Fibroblast of skin of left quadriceps (primary cell): ENCODE data around the gene ISLR2.
"Not testable (repeated sequence)": the region's sequence is repeated elsewhere in the genome, so short reads cannot be mapped to it uniquely, and the experiment has no call there.

Experiments used
- DNase-seq, 2 experiments: peaks; one replicate each; pipeline ENCODE4 v3.0.0-alpha.2; 2013; ENCODE audit warnings: low read depth in 2 of 2

Gene ISLR2

GRCh38 chr15:74156678-74157411, 26.5 kb downstream of the ISLR2 start:
- DNase-seq, result no peak

DNA sequence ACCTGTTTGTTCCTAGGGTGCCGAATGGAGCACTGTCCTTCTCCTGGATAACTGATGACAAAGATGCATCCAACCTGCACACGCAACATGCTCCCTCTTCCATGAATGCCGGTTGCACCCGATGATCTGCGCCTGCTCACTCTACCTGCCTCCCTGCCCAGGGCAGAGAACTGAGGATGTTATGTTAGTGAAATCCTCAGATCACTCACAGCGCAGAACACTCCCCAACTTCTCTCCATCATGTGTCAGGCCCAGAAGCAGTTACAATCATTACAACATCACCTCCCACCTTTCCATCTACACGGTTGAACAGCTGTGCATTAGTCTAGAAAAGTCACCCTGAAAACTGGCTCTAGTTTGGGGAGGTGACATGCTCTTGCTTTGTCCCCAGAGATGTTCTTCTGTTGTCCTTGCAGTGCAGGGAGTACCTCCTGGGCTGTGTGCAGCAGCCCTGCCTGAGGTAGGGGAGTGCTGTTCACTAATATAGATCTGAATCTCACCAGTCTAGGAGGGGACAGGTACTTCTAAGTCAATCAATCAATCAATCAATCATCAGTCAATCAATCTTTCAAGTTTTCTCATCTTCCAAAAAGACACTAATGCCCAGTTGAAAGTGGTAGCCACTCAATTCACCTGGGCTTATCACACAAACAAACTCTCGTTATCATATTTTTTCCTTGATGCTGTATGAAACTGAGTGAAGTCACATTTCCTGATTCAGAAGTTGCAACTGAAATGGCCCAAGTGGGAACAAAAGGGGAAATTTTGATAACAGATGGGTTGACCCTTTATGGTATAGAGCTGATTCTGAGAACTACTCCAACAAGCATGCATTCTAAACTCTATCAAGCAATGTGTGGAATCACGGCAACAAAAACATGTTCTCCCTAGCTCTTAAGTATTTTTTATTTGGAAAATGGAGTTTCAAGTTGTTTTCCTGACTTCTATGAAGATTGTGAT, 27.8 kb downstream of the ISLR2 start:
- DNase-seq, result no peak

- DNase-seq, result no peak
Measured at GRCh38 chr15:74158855-74159650, 28.7 kb downstream of the ISLR2 start.

- no peak for DNase-seq
Measured at GRCh38 chr15:74159773-74160172, 29.4 kb downstream of the ISLR2 start.

DNA sequence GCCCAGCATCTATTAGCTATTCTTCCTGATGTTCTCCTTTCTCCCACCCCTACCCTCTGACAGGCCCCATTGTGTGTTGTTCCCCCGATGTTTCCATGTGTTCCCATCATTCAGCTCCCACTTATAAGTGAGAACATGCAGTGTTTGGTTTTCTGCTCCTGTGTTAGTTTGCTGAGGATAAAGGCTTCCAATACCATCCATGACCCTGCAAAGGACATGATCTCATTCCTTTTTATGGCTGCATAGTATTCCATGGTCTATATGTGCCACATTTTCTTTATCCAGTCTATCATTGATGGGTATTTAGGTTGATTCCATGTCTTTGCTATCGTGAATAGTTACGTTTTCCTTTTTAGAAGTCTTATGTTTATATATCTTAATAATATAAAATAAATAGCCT, 30.0 kb downstream of the ISLR2 start:
- DNase-seq, result not testable (repeated sequence)

DNA sequence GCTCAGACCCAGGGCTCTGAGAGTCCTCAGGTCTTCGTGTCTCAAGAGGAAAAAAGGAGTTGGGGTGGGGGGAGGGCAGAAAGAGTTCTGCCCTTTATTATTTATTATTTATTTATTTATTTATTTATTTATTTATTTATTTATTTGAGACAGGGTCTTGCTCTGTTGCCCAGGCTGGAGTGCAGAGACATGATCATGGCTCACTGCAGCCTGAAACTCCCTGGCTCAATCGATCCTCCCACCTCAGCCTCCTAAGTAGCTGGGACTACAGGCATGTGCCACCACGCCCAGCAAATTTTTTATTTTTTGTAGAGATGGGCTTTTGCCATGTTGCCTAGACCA, 31.8 kb downstream of the ISLR2 start:
- DNase-seq, result not testable (repeated sequence)

DNA sequence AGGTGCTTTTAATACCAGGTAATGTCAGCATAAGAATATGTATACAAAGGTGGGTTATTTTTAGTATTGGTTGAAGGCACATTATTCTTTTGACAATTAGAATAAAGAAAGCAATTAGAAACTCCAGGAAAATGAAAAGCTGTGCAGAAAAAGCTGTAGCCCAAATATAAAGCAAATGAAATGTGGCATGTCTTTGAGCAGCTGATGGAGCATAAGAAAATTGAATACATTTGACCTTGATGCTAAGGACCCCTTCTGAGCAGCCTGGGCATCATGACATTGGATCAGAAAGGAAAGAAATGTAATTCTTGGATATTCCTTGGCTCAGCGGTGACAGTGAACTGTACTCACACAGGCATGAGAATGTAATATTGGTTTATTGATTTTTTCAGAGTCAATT, 35.1 kb downstream of the ISLR2 start:
- DNase-seq, result no peak

GRCh38 chr15:74167891-74168331, 37.5 kb downstream of the ISLR2 start:
- no peak for DNase-seq

DNA sequence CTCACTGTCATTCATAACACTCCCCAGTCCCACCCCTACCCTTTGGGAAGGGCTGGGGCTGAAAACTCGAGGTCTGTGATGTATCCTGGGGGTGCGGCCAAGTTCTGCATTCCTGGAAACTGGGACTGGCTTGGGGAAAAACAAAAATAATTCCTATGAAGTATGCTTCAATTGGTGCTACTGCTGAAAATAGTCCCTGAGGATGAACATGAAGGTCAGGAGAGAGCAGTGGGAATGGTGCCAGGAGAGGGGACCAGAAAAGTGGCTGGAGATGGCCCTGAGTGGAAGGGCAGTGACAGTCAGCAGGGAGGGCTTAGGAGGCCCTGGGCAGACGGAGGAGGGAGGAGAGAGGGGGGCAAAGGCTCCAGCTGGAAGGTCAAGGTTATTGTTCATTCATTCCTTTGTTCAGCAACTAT, 38.3 kb downstream of the ISLR2 start:
- no peak for DNase-seq

- DNase-seq, result no peak
Measured at GRCh38 chr15:74170071-74170844, 39.9 kb downstream of the ISLR2 start.

DNA sequence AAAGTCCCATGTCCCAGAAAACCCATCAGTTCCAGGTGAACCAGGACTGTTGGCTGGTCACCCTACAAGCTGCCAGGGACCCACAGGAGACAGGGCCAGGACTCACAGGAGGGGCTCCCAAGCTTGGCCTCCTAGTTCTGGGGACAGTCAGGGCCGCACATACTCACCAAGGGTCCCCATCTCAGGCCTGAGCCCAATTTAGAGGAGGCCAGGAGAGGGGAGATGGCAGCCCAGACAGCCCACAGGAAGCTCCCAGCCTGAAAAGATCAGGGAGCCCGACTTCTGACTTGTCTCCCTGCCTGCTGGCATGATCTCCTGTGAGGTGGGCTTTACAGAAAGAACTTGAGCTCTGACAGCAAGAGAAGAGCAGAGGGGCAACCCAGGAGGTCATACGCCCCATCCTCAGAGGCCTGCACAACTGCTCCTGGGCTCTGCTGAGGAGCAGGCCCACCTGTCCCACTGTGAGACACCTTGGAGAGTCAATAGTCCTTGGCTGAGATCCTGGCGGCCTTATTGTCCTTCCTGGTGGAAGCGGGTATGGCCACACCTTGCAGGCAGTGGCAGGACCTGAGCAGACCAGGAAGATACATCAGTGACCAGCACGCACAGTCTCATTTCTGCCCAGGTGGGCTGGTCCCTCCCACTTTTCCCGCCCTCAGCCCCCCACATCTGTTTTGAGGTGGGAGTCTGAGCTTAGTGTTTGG, 40.6 kb downstream of the ISLR2 start:
- DNase-seq, result no peak

DNA sequence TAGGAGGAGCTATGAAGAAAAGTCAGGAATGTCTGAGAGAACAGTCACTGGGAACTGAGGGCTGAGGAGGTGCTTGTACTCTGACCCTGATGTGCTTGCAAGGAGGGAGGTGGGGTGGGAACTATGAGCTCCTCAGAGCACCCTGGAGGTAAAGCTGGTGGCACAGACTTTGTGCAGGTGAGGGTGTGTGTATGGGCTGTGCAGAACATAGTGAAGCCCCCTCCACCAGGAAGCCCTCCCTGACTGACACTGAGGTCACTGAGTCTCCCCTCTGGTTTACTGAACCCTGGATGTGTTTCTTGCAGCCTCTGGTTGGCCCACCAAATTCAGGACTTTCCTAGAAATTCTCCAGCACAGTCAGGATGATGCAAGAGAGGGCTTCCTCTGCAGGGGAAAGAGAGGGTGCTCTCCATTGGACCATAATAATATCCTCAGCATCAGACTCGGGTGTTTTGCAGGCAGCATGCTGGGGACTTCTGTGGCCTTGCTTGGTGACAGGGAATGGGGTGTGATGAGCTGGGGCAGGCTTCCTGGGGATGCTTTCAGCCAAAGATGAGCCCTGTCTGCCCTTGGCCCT, 41.7 kb downstream of the ISLR2 start:
- no peak for DNase-seq

DNA sequence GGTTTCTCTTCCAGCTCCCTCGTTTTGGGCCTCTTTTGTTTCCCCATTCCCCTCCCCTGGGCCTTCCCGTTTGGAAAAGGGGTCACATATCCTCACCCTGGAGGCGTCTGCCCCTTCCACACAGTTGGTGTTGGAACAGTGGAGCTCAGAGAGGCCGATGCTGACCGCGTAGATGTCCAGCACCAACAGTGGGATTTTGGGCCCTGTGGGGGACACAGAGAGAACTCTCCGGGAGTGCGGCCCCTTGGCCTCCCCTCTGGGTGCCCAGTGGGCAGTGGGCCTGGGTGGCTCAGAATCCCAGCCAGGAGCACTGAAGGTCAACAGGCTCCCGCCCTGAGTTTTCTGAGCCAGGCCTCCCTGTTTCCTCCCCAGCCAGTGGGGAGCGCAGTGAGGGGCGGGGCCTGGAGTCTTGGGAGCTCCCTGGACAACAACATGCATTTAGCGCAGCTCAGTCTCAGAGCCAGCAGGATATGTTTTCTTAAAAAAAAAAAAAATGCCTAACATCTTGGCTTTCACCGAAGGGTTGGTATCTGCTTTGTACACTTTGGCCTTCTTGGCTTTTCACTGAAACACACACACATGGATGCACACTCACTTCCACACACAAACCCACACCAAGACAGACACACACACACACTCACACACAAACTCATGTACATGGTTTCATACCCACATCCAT, 42.5 kb downstream of the ISLR2 start:
- DNase-seq, result peak; percentile 26 to 45

DNA sequence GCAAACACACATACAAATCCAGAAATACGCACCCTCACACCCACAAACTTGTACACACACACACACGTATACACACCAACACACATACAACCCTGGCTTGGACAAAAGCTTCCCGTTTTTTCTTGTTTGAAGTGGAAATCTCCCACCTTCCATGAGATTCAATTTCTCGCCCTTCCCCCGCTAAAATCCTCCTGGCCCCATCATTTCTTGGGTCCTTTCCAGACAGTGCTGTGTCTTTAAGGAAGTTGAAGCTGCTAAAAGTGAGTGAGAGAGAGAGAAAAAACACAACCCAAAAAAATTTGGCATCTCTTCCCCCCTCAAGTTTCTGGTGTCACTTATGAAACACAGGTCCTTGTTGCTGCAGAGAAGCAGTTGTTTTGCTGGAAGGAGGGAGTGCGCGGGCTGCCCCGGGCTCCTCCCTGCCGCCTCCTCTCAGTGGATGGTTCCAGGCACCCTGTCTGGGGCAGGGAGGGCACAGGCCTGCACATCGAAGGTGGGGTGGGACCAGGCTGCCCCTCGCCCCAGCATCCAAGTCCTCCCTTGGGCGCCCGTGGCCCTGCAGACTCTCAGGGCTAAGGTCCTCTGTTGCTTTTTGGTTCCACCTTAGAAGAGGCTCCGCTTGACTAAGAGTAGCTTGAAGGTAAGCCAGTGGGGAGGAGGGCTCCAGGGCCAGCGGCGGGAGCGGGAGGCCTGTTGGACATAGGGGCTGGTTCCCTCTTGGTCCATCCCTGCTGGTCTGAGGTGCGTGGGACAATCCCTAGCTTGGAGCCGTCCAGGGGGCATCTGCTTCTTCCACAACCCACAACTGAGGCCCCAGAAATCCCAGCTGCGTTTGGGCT, 43.2 kb downstream of the ISLR2 start, which contains the start of gene ISLR:
ISLR (plus strand) TSS at position 331 of the 839 bp plus-strand sequence. CDS start 1,149 bp downstream, outside the sequence.
- DNase-seq, result peak; percentile 65

- DNase-seq, result peak; percentile 31 to 40
Measured at GRCh38 chr15:74174219-74174957, 44.0 kb downstream of the ISLR2 start.

DNA sequence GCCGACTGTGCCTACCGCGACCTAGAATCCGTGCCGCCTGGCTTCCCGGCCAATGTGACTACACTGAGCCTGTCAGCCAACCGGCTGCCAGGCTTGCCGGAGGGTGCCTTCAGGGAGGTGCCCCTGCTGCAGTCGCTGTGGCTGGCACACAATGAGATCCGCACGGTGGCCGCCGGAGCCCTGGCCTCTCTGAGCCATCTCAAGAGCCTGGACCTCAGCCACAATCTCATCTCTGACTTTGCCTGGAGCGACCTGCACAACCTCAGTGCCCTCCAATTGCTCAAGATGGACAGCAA, 44.5 kb downstream of the ISLR2 start:
- DNase-seq, result no peak

DNA sequence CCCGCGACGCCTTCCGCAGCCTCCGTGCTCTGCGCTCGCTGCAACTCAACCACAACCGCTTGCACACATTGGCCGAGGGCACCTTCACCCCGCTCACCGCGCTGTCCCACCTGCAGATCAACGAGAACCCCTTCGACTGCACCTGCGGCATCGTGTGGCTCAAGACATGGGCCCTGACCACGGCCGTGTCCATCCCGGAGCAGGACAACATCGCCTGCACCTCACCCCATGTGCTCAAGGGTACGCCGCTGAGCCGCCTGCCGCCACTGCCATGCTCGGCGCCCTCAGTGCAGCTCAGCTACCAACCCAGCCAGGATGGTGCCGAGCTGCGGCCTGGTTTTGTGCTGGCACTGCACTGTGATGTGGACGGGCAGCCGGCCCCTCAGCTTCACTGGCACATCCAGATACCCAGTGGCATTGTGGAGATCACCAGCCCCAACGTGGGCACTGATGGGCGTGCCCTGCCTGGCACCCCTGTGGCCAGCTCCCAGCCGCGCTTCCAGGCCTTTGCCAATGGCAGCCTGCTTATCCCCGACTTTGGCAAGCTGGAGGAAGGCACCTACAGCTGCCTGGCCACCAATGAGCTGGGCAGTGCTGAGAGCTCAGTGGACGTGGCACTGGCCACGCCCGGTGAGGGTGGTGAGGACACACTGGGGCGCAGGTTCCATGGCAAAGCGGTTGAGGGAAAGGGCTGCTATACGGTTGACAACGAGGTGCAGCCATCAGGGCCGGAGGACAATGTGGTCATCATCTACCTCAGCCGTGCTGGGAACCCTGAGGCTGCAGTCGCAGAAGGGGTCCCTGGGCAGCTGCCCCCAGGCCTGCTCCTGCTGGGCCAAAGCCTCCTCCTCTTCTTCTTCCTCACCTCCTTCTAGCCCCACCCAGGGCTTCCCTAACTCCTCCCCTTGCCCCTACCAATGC, 45.1 kb downstream of the ISLR2 start:
- DNase-seq, result no peak
